ENCODE results near the gene FSD1.

GRCh38 chr19:4258181-4258580 is 46.2 kb upstream of the FSD1 start:
- no peak for TF ChIP-seq CTCF (IDR thresholded peaks at IDR 0.05; ENCODE audit: borderline replicate concordance, extremely low read depth, low read length, poor library complexity, severe bottlenecking)
- no peak for TF ChIP-seq EZH2 (IDR thresholded peaks at IDR 0.05; ENCODE audit: borderline replicate concordance, low read depth, low read length, severe bottlenecking)
